Stimulated activated CD4-positive, alpha-beta T cell treated with anti-CD3 and anti-CD28 coated beads, Interleukin-12 subunit alpha, Interleukin-12 subunit beta, amount 100 ng/mL, for 48 hours (primary cell): ENCODE measurements around the gene FAM107B.

Experiments
- DNase-seq, 3 donors: peaks; one replicate each; pipeline ENCODE4 v3.0.0-alpha.2; 2020; ENCODE audit warnings: low read depth in 2 of 3, low spot score in 1 of 3

FAM107B gene

DNA sequence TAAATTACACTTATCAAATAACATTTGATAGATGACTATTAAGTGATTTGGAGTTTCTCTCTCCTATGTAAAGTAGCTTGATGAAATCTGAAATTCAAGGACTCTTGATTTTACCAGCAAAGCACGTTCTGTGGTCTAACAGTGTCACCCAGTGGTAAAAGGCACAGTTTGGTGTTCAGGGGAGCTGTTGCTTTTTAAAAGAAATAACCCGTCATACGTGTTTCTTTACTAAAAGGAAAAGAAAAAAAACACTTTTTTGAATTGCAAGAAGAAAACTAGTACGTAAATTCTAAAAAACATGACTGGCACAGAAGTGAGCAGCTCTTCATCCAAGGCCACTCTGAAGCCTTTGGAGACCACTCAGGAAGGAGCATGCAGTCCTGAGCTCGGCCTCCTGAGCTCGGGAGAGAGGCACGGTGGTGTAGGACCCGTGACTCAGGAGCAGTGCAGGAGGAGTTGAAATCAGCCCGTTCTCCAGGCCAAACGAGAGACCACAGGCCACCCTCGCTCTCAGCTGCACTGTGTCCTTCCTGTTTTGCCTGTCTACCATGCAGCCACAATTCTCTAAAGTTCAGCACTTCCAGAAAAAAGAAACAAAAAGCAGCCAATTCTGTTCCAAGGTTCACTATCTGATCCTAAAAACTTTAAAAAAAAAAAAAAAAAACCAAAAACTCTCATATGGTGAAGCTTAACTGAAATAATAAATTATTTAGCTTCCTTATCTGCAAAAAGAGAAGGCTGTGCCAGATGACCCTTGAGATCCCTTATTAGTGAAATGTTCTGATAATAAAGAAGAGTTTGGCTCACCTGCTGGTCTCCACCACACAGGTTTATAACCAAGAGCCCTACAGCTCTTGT lies 231.4 kb downstream of the FAM107B start:
- DNase-seq, result no peak

DNA sequence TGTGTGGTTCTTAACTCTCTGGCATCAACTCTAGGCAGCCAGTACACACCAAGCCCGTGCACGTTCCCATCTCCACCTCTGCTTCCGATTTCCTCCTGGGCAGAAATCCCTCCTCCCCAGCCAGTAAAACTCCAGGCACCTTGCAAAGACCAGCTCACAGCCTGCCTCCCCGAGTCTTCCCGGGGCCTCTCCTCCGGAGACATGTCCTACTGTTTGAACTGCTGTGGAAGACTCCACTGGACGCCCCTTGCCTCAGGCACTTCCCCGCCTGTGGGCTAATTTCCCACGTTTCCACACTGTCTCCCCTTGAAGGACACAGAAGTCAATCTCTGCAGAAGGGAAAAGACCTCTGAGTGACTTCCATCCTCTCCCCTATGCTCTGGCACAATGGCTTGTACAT lies 233.3 kb downstream of the FAM107B start:
- DNase-seq, result no peak

DNA sequence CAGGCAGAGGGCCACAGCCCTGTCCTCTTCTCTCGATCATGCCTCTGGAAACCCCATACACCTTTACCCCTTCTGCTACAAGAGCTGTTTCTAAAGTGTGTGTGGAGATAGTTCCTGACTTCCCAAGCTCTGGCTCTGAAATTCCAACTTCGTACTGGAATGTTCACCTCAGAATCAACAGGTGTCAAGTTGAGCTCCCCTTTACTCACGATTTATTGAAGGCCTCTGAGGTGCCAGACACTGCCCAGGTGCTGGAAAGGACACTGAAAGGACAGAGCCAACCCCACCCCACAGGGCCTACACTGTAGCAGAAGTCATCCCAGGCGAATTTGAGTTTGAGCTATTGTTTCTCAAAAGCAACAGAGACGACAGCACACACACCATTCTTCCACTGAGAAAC lies 234.1 kb downstream of the FAM107B start:
- DNase-seq, result no peak

DNA sequence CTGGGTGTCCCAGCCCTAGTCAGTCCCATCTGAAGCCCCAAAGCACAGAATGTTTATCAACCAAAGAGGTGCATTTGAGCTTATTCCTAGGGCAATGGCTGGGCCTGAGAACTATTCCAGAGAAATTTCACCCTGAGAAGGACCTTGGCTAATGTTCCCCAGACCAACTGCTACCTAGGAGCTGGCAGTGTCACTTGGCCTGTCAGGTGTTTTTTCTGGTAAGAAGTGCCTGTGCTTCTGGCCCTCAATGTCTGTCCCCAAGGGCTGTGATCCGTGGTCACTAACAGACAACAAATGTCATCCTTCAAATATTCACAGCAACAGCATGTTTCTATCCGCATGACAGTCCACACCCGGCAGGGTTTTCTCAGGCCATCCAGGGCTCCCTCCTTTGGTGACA lies 234.6 kb downstream of the FAM107B start:
- no peak for DNase-seq

DNA sequence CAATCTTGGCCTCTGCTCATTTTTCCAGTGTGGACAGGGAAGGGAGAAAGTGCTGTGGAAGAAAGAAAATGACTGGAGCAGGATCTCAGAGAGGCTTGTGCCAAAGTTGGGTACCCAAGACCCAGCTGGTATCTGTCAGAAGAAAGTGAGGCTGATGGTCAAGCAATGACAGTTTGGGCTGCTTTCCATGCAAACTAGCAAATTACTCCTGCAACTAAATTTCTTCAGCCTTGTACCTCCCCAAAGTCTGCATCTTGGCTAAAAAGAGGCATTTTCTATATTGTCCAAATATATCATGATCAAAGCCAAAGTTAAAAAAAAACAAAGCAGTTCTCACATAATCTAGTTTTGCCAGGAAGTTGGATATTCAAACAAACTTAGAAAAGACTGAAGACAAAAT lies 235.5 kb downstream of the FAM107B start:
- DNase-seq, result no peak

DNA sequence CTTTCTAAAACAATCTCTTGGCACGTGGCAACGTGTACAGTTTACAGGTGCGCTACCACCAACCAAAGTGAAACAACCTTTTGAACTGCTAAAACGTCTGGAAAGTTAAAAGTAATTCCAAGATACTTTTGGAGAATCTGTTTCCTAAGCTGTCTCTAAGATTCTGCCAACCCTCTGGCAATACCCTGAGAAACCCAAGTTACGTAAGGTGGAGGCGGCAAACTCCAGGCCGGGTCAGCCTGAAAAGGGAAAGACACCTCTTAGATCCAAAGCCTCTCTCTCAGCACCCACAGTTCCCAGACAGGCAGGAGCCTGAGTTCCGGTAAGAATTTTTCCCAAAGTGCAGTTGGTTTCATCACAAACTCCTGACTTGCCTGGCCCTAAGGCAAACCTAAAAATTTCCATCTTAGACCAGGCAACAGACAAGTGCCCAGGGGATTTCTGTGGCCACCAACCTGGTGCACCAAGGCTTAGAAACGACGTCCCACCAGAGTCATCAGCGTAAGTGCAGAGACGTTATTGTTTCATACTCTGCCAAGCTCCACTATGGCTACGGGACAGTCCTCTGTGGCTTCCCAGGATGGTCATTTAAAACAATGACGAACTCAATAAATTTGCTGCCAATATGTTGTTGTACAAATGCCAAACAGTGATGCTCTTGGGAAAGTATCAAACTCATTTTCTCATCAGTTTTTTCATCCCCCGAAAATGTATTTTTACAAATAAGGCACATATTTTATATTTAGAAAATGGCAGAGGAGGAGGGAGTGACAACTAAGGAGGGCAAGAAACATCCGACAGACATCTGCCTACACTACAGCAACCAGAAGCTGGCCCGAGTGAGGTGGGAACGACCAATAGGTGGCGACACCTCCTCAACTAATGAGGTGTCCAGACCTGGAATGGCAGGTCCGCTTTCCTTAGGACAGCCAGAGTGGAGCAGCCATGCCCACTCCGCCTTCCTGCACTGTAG lies 238.2 kb downstream of the FAM107B start:
- DNase-seq, result peak in 2 of 3 donors; percentile 44 to 48

DNA sequence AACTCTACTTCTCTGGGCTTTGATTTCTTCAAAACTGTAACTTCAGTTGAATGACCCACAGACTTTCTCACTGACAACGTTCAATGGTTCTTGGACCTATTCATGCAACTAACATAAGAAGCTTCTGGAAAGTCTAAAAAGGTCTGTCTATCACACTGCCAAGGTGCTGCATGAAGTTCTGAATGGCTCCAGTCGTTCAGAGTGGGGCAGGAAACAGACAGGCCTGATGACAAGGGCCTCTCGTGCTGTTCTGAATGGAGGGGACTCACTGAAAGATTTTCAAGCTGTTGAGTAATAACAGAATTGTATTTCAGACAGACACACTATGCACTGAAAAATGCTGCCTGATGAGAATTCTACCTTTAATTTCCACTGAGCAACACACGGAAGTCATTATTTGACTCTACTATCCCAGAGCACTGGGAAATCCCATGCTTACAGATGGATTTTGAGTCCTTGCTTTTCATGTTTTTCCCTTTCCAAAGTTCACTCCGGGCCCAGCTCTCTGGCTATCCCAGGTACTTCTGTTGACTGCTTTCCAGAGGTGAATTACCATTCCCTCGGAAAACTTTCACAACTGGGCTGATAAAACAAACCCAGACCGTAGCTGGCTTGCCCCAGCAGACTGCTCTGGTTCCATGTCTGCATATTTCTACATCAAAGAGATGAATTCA lies 239.1 kb downstream of the FAM107B start:
- no peak for DNase-seq

DNA sequence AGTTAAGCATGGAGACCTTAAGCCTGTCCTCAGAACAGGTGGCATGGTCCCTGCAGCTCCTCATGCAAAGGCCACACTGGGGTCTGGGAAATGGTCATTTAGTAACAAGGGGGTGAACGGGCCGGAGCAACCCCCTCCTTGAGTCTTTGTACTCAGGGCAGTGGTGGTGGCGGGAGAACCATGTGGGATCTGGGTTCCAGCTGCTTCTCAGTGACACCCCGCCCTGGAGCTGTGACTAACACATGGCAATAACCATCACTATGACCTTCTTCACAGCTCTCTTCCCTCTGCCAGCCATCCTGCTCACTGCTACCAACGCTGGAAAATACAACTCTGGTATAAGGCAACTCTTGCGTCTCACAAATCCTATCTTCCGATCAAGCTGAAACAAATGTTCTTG lies 240.5 kb downstream of the FAM107B start:
- no peak for DNase-seq

DNA sequence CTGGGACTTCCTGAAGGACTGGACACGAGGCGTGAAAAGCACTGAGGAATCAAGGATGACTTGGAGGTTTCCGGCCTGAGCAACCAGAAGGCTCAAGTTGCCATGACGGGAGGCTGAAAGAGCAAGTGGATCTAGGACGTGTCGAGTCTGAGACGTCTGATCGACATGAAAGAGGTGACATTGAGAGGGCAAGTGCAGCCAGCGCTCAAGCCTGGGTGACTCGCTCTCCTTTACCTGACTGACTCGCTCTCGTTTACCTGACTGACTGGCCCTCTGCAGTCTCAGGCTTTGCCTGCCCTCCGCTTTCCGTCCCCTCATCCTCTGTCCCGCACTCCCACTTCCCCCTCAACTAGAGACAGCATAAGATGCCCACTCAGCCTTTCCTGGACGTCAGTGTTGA lies 241.4 kb downstream of the FAM107B start:
- DNase-seq, result no peak

DNA sequence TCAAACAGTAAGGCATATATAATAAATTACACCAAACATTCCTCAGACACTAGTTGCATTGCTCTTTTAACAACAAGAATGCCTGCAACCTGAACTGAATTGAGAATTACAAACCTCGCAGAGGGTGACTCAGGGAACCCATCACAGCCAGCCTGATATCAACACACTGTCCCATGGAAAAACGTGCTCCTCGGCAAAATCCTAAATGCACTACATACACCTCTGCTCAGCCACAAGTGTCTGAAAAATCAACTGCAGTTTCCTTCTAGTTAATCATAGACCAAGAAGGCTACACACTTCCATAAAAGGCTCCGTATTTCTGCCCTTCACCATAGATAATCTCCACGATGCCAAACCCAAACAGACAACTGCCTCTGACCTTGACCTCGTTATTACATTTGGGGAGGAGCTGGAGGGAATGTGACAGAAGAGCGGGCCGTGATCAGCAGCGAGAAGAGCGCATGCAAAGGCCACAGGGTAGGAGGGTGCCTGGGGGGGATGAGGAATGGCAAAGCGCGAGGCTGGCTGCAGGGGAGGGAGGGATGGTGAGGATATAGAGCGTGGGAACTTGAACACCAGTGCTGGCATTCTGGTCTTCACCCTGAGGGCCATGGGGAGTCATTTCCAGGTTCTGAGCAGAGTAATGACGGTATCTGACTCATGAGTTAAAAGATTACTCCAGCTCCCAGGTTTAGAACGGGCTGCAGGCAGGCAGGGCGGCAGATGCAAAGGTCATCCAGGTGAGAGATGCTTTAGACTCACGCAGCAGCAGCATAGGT lies 242.0 kb downstream of the FAM107B start:
- no peak for DNase-seq

DNA sequence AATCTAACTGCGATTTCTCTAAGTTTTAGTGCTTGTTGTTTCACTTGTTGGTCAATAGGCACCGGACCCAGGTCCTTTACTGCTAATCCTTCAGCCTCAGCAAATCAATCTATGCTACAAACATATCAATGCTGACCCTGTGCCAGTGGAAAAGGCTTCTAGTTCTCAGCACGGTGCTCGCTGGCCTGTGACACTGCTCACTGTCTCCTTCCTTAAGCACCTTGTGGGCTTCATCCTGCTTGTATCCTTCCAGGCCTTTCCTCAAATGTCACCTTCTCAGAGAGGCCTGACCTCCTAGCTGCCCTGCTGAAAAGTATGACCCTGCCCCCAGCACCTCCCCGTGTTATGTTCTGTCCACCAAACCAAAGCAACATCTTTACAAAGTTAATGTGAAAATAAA lies 242.7 kb downstream of the FAM107B start:
- no peak for DNase-seq

DNA sequence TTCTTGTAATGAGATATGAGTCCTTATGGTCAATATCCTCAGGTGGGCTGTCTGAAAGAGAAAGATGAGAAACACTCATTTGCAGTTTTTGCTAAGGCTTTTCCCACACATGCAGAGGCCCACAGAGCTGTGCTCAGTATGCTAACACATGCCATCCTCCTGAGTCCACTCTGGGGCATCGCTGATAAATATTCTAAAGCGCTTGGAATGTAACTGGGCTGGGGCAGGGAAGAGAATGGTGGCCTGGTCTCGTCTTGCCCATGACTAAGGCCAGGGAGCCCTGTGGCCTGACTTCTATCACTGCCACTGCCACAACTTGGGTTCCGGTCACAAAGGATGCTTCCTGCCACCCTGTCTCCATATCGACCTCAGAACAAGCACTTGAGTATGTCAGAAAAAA lies 244.2 kb downstream of the FAM107B start:
- DNase-seq, result no peak

DNA sequence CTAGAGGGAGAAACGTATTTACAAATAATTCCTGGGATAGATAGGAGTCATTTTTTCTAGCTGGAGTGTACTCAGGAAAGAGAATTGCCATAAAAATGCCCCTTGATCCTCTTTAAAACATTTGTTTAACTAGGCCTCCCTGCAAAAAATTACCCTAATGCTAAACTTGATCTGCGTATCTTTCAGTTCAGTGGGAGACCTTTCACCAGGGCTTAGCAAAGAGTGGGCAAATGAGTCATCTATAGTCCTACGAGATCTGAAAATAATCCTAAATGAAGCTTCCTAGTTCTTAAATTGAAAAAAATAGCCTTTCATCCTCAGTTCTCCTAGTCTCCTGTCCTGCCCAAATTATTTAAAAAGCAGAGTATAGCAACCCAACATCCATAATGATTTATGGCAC lies 245.3 kb downstream of the FAM107B start:
- no peak for DNase-seq

DNA sequence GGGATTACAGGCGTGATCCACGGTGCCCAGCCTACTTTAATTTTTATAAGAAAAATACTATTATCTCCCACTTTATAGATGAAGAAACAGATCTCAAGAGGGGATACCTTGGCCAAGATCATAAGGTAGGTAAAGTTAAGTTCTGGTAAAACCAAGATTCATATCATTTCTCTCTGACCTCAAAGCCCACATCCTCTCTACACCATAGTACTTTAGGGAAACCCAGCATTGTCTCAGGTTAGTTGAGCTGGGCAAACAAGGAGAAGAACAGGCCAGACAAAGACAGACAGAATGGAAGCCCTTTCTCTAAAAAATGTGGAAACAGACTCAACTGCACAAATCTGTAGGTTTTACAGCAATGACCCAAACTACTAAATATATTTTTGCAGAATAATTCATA lies 246.2 kb downstream of the FAM107B start:
- no peak for DNase-seq

DNA sequence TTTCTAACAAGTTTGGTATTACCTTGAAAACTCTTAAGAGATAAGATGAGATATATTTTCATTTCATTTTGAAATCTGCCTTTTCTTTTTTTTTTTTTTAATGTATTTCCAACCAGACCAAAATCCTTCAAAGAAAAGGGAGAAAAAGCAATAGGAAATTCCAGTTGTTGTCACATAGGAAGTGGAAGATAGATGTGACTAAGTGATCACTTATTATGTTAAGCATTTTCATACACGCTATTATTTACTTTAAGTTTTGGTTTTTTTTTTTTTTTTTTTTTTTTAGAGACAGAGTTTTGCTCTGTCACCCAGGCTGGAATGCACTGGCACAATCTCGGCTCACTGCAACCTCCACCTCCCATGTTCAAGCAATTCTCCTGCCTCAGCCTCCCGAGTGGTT lies 246.8 kb downstream of the FAM107B start:
- no peak for DNase-seq

DNA sequence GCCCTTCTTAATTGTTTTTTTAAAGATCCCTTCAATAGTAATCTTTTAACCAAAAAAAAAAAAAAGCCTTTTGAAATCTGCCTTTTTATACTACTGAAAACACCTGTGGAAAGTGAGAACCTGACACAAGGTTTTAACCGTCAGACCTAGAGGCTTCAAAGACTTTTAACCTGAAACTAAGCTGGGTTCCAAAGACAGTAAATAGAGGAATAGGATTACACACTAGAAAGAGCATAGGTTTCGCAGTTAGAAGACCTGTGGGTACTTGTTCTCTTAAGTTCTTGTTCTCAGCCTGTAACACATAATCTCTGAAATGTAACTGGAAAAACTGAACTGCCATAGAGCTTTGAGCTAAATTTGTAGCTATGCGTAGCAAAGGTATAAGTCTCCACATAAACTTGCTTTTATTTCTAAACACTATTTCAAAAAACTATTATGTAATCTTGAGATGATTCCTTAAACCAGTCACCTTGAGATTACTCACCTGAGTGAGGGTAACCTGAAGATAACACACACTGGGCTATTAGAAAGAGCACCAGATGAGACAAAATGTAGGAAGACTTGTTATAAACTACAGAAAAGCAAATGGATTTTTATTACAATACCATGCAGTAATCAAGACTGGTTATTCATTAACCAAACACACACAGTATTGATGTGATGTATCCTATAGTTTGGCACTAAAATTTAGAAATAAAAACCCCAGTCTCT lies 247.4 kb downstream of the FAM107B start:
- no peak for DNase-seq

DNA sequence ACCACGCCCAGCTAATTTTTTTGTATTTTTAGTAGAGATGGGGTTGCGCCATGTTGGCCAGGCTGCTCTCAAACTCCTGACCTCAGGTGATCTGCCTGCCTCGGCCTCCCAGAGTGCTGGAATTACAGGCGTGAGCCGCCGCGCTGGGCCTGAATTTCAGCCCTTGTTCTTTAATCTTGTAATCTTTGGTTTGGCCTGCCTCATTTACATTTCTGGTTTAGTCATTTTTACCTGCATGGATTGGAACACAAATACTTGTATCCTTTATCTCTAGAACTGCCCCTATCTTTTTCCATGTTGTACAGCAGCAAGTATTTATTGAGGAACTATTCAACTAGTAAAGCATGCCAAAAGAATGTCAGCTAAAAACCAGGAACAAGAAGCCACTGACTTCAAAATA lies 248.4 kb downstream of the FAM107B start:
- DNase-seq, result no peak

DNA sequence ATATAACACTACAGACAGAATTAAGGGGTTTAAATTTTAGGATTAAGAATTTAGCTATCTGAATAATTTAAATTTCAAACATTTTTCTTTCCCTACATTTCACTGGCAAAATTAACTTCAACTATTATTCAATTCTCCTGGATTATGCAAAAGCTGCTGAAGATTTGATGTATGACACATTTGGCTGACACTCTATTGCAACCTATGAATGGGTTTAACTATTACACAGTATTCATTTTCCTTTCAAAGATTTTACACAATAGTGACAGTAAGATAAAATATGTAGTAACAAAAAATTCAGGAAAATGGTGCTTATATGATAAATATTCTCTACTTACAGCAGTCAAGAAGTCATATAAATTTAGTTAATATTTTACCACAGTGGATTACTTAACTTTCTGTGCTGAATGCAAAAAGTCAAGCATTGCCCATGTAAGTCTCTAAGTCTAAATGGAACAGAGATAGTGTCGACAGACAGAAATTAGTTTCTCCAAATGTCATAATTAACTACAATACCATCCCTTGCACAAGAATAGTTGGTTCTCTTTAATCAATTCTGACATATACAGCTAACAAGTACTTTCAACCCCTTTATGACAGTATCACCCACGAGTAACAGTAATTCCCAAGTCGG lies 249.9 kb downstream of the FAM107B start:
- DNase-seq, result no peak

DNA sequence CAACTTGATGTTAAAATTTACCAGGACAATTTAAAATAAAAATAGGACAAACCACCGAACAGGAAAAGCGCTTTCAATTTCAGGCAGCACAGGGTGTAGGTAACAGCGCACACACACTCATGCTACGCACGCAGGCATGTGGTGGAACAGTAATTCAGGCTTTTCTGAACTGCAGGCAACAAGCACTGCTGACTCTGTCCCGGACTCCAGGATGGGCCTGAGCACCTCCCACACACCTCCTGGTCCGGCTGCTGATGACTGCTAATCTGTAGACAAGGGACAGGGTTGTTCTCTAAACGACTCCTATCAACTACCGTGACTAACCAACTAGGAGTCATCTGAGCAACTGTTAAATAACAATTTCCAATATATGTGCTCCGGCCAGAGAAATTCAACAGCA lies 251.4 kb downstream of the FAM107B start:
- no peak for DNase-seq

DNA sequence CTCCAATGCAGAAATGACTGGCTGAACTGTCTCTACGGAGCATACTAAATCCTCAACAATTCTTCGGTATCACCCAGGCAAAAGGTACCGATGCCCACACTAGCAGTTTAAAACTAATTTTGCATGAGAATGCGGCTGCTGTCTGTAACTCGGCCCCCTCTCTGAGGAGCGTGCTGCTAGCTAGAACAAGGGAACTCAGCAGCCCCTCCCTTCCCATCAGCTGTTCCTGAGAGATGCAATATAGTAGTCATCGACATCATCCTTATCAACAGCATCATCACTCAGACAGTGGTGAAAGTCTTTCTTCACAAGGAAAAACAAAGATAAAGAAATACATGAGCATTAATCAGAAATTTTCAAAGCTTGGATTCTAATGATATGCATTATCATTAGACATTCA lies 254.9 kb downstream of the FAM107B start:
- no peak for DNase-seq
